GM21825 (cell line): ENCODE measurements around the gene PDK2.
A peak's percentile ranks its signal among the peaks of the same experiment; 100 is the strongest.

Source experiments
- ATAC-seq: cut with Tn5 transposase; IDR thresholded peaks from one replicate; pipeline ENCODE4 v1.9.1; 2021; ENCODE audit warnings: mild to moderate bottlenecking, moderate library complexity; ENCODE audit not compliant: unreplicated experiment

PDK2 gene

DNA sequence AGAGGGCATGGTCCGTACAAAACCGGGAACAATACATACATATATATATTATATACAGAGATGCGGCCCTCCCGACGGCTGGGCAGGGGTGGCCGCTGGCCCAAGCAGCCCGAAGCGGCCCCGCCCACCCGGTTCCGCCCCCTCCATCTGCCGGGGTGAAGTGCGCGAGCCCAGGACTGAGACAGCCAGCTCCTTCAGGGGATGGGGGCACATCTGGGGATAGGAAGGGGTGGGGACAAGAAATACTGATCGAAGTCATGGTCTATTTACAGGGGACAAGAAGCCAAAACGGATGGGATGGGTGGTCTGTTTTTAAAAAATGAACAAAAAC lies 38.6 kb downstream of the PDK2 start:
- ATAC-seq, result no peak

DNA sequence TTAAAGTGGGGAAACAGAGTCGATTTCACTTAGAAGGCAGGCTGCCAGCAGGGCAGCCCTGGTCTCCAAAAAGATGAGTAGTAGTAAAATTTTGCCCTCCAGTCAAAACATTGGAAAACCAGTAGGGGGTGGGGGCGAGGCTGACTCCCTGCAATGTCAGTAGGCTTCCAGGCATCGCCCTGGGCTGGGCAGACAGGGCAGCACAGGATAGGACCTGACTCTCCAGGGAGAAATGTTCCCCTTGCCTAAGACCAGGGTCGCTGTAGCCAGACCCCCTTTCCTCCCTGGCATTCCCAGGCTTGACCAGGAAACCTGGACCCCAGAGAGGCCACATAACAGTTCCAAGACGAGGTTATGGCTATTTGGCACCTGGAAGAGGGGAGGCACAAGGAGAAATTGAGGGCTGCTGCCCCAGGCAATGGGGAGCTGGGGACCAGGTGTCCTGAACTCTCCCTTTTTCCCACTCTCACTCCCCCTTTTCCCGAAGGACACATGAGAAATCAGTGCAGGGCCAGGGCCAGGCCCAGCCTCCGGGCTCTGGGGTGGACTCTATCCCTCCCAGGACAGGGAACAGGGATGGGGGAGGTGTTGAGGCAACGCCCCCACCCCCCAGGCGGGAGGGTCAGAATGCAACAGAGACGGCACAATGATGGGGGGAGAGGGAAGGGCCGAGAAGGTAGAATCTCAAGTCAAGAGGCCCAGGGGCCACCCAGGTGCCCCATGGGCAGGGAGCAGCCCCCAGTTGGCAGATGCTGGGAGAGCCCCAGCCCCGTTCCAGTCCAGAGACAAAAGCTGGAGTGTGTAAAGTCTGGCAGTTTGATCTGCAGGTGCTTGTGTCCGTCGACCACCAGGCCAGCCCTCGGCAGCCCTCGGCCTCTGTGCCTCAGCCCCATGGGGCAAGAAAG lies 39.3 kb downstream of the PDK2 start:
- ATAC-seq, result no peak

DNA sequence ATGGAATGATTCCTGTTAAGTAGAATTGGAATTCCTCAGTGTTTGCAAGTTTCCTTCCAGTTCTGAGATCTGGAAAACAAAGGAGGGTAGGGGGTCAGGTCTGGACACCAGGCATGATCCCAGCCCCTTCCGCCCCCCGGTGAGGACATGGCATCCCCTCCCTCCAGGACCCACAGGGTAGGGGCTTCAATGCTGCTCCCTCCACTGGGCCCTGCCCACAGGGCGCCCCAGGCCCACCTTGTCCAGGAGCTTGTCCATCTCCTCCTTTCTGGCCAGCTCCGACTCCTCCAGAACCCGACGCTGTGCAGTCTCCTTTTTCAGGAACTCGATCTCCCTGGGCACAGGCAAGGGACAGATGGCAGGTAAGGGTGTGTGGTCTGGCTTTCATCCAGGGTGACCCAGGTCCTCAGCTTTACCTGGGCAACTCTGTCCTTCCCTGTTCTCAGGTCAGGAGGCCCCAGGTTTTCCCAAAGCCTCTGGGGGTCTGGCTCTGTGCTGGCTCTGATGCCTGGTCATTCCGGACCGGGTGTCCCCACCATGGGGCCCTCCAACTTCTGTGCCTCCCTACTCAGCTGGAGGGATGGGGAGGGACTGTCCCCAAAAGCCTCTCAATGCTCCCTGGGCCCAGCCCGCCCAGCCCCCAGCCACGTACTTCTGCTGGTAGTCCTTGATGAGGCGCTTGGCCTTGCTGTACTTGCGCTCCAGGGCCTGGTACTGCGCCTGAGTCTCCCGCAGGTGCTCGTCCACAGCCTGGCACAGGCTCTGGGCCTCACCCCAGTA lies 40.4 kb downstream of the PDK2 start:
- no peak for ATAC-seq

DNA sequence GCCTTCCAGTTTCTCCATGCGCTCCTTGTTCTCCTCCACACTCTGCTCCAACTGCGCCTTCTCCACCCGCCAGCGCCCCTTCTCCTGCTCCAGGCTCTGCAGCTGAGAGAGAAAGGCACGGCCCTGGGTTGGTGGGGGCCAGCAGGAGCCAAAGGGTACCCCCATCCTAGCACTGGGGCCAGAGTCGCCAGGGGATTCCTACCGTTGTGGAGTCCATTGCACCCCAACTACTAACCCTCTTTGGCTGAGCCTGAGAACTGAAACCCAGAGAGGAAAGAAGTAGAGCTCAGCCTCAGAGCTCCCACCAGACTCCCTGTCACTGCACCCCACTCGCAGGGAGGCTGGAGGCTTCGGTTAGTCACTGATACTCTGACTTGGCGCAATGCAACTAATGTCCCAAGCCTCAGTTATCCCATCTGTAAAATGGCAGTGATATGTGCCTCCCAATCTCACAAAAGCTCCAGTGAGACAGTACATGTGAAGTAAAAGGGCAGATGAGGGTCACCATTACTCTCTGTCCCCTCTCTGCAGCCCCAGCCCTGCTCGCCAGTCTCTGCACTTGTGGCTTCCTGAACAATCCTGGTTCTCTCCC lies 41.0 kb downstream of the PDK2 start:
- no peak for ATAC-seq

DNA sequence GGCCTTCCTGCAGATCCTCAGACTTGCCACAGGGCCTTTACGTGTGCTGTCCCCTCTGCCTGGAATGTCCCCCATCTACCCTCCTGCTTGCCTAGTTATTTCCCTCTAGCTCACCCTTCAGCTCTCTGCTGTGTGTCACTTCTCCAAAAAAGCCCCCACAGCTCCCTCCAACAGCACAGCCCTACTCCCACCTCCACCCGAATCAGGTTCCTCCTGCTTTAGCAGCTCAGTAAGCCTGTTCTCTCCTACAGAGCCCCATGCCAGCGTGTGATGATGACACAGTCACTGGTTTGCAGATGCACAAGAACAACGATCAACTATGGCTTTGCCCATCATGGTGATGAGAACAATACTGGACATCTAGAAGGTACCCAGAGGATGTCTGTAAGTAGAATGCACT lies 41.9 kb downstream of the PDK2 start:
- no peak for ATAC-seq

DNA sequence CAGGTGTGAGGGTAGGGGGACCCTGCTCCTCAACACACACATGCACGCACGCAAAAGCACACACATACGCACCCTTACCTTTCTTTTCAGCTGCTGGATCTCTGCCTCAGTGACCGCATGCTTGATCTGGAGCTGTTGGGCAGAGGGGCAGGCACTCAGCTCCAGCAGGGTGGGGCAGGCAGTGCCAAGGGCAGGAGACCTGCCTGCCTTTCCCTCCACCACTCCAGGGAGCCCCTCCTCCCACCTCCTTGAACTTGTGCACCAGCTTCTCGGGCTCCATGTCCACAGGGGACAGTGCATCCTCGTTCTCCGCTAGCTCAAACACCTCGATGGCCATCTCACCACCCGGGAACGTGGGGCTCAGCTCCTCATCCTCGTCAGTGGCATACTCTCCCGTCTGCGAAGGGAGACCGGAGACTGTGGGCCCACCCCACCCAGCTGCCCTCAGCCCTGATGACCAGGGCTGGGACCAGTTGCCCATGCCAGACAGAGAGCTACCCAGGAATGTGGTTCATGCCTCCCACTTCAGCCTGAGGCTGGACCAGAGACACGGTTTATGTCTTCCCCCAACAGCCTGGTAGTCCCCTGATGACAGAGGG lies 44.1 kb downstream of the PDK2 start:
- no peak for ATAC-seq

DNA sequence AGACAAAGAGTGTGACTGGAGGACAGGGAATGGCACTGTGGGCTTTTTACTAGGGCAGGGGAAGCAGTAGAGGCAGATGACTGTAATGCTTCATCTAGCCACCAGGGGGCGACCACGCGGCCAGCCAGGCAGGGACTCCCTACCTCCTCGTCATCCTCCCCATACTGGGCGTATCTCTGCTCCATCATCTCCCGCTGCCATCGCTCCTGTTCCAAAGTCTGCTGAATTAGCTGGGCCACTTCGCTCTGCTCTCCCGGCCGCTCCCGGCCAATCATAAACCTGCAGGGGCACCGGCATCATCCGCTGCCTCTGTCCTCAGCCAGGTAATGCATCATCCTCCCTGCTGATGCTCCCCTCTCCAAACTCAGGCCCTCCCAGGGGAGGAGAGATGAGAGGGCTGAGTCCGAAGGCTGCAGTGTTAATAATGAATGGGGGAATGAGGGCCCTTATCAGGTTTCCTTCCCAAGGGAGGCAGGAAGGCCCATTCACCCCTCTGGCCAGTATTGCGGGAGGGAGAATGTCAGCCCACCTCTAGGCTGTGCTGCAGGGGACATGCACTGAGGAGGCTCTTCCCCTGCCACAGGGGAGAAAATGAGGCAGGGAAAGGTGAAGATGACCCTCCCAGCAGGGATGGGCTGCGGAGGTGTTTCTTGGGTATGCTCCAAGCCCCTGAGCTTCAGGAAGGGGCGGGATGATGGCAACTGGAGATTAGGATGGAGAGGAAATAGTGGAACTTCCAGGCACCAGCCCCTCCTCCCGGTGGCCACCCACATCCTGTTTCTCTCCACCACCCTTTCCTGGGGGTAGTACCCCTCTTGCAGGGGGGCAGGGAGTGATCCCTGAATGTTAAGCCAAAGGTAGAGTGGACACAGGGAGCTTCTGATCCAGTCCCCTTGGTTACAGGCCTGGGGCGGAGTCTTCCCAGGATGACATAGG lies 45.1 kb downstream of the PDK2 start:
- peak; percentile 48 for ATAC-seq

DNA sequence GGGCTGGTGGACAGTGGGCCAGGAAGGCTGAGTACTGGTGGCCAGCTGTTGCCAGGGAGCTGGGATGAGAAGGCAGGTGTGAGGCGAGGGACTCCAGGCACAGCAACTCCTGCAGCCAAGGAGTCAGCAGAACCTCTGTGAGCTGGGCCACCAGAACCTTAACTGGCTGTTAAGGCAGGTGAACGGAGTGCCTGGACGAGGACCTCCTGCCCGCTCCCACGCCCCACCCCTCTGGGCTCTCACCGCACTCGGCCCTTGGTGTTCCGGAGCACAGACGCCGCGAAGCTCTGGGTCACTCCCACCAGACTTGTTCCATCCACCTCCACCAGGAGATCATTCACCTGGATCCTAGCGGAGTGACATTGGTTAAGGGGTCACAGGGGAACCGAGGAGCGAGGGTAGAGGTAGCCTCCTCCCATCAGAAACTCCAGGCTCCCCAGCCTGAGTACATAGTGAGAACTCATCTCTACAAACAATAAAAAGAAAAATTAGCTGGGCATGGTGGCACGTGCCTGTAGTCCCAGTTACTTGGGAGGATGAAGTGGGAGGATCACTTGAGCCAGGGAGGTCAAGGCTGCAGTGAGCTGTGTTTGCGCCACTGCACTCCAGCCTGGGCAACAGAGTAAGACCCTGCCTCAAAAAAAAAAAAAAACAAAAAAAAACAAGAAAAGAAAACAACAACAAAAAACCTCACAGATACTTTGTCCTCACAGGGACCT lies 46.0 kb downstream of the PDK2 start:
- no peak for ATAC-seq

DNA sequence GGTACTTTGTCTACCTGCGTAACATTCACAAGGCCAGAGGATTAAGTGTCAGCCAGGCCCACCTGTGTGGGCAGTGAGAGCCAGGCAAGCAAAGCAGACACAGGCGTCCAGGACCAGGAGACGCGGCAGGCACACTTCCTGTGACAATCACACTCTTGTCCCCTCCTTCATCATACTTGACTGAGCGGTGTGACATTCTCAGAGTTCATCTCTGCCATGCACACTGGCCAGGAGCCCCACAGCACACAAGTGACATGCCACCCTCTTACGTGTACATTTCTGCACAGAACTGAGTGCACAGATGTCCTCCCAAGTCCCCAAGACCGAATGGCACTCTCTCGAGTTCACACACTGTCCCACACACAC lies 46.6 kb downstream of the PDK2 start:
- ATAC-seq, result no peak

DNA sequence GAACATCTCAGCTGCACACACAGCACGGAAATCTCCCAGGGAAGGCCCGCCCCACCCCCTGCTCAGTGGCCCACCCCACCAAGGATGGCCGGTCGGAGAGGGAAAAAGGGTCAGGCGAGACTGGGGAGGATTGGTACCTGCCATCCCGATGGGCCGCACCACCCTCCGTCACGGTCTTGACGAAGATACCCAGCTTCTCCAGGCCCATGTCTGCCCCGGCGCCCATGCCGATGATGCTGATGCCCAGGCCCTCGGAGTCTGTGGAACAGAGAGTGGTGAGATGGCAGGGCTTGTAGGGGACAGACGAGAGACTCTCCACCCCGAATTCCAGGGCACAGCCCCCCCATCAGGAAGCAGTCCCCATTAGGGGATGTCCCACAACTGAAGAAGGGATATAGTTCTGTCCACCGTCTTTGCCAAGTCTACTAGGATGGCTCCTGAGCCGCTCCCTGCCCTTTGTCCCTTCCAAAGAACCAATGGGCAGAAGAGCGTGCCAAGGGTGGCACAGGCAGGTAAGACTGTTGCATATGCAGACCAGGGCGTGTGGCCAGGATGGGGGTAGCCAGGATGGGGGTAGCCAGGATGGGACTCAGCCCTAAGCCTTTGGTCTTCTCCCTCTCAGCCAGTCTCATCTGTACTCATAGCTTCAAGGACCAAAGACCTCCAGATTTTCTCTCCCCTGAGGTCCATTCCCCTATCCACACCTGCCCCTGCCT lies 48.5 kb downstream of the PDK2 start:
- no peak for ATAC-seq

DNA sequence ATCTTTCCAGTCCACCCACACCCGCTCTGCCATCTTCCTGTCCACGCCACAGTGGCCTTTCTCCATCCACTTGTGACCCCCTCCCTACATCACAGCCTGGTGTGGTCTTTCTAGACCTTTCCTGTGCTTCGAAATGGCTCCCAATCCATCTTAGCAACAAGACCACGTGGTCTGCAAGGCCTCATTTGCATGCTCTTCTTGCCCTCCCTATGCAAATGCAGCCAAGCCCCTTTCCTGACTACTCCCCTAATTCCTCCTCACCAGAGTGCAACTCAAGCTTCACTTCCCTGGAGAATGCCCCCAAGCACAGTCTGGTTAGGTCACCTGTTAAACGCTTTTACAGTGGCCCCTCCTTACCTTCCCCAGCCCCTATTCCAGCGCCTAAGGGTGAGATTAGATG lies 49.2 kb downstream of the PDK2 start:
- no peak for ATAC-seq

DNA sequence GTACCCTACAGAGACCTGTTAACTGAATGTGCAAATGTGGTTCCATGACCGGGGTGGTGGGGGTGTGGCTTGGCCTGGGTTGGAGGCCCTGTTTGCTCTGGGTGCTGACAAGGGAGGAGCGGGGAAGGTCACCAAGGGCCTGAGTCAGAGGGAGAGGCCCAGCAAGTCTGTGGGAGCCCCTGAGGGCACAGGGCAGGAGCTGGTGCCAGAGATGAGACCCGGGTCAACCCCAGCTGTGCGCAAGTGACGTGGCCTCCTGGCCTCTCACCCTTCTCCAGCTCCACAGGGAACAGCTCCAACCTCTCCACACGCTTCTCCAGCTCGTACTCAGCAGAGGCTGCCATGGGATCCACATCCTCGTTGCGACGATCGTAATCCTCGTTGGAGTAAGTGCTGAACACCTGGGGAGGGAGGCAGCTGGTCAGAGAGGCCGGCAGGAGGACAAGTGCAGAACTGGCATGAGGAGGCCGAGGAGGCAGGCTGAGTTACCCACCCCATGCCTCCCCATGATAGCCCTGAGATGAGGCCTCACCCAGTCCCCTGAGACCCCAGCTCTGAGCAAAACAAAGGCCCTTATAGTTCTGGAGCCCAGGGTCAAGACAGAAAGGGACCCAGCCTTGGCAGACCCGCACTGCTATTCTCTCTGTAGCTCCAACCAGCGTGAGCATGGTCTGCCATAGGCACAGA lies 49.8 kb downstream of the PDK2 start:
- no peak for ATAC-seq

DNA sequence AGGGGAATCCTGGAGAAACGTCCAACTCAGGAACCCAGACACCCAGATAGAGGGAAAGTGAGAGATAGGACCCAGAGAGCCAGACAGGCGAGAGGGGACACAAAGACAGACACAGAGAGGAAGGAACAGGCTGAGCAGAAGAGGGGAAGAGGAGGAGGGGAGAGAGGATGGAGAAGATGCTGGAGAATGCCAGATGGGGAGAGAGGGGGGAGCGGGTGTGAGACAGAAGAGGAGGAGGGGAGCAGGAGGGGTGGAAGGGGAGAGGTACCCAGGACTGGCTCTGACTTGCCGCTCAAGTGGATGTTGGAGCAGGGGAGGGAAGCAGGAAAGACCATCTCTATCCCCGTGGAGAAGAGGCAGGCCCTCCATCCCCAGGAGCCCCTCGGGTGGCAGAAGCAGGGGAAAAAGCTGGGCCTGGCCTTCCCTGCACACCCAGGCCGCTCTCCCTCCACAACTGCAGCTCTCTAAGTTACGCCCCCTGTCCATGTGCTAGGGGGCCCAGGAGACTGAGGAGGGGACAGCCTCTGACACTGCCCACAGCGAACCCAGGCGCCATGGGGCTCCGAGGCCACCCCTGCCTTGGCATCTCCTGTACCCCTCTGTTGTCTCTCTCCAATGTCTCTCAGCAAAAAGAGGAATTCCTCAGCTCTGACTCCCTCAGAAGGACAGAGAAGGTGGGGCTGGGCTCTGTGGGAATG lies 50.5 kb downstream of the PDK2 start:
- ATAC-seq, result no peak

DNA sequence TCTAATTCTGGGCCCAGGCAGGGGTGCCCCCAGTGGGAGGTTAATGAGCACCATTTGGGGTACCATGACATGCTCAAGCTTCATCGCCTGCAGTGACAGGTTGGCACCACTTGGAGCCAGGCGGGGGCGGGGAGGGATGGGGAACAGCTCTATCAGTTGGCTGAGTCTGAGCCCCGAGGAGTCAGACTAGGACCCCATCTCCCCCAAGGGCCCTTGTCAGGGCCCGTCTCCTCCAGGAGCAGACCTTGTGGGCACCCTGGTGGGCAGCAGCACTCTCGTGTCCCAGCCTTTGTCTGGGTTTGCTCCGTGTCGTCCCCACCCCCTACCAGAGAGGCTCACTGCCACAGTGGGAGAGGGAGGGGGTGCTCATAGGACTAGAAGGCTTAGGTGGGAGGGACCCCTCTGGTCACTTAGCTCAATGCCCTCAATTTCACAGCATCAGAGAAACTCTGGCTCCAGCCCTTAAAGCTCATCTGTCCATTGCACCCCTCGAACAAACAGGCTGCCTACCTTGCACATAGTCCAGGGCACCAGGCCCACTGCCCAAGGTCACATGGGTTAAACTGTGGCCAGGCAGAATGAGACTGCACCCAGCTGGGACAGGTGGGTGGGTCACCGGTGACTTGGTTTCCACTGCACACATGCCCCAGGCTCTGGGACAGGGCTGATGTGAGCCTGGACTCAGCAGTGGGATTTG lies 51.2 kb downstream of the PDK2 start:
- ATAC-seq, result no peak

DNA sequence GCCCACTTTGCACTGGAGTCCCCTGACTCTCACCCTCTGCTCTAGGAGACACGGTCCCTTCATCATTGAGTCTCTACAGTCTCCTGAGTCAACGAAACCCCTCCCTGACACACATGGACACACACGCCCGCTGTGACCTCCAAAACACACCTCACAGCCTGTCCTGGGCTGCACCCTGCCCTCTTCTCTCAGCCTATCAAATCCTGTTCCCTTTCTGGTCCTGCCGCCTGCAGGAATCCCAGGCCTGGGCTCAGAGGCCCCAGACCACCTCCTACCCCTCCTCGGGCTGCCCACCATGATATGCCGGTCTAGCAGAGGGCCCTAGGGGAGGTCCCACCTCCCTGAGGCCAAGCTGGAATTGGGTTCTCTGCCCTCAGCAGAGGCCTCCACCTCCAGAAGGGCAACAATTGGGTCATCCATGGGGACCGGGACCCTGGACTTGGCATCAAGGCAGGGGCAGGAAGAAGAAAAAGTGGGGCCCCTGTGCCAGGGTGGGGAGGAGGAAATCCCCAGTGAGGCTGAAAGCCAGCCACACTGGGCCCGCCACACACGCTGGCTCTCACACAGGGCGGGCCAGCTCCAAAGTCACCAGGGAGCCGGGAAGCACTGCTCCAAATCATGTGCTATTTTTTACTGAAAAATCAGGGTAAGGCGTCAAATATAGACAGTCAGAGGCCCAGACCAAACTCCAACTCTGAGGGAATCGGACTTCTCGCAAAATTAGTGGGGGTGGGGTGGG lies 51.9 kb downstream of the PDK2 start:
- ATAC-seq, result no peak

DNA sequence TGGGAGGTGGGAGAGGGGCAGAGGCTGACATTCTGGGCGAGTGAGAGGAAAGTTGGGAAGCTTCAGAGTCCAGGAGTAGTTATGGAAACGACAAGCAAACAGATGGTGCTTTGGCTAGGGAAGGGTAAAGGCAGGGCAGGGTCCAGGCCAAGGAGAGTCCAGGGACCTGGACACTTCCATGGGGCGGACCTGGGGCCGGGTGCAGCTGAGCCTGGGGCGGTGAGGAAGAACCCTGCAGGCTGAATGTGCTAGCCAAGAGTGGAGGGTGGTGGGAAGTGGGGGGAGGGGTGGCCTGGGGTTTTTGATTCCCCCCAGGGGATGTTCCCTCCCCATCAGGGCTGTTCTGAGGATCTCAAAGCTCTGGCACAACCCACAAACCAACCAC lies 52.7 kb downstream of the PDK2 start:
- no peak for ATAC-seq
